ENCODE data around the gene KCNG2.

Gene KCNG2

GRCh38 chr18:79784965-79785770, 12.6 kb upstream of the KCNG2 start:
- peak; percentile 85 for FAIRE-seq
- peak; percentile 81 for DNase-seq (ENCODE audit: low spot score)

- FAIRE-seq, result no peak
- no peak for DNase-seq (ENCODE audit: low spot score)
These were observed 11.9 kb upstream of the KCNG2 start for GRCh38 chr18:79785831-79786230.

GRCh38 chr18:79786304-79786703, 11.4 kb upstream of the KCNG2 start:
- FAIRE-seq, result no peak
- DNase-seq (ENCODE audit: low spot score), result no peak

GRCh38 chr18:79786786-79787526, 10.8 kb upstream of the KCNG2 start:
- no peak for DNase-seq (ENCODE audit: low spot score)
- FAIRE-seq, result no peak

GRCh38 chr18:79787527-79787864, 10.2 kb upstream of the KCNG2 start:
- DNase-seq (ENCODE audit: low spot score), result no peak
- no peak for FAIRE-seq

- DNase-seq (ENCODE audit: low spot score) (no peak), FAIRE-seq (no peak)
These were observed 9.6 kb upstream of the KCNG2 start for GRCh38 chr18:79787865-79788733.

GRCh38 chr18:79788734-79789085, 9.0 kb upstream of the KCNG2 start:
- no peak for DNase-seq (ENCODE audit: low spot score)
- no peak for FAIRE-seq

- FAIRE-seq (peak; percentile 97), DNase-seq (ENCODE audit: low spot score) (no peak)
These were observed 8.4 kb upstream of the KCNG2 start for GRCh38 chr18:79789091-79789891.

GRCh38 chr18:79789901-79790890, 7.5 kb upstream of the KCNG2 start:
- DNase-seq (ENCODE audit: low spot score) (no peak), FAIRE-seq (peak; percentile 65)

GRCh38 chr18:79790996-79791972, 6.5 kb upstream of the KCNG2 start:
- DNase-seq (ENCODE audit: low spot score) (peak; percentile 93), FAIRE-seq (peak; percentile 94)

- no peak for FAIRE-seq
- DNase-seq (ENCODE audit: low spot score), result no peak
These were observed 5.4 kb upstream of the KCNG2 start for GRCh38 chr18:79792096-79792987.

- FAIRE-seq, result no peak
- DNase-seq (ENCODE audit: low spot score), result no peak
These were observed 4.8 kb upstream of the KCNG2 start for GRCh38 chr18:79792988-79793355.

- FAIRE-seq, result no peak
- DNase-seq (ENCODE audit: low spot score), result no peak
These were observed 2.9 kb upstream of the KCNG2 start for GRCh38 chr18:79794846-79795245.

GRCh38 chr18:79795446-79795845, 2.3 kb upstream of the KCNG2 start:
- FAIRE-seq (peak; percentile 91), DNase-seq (ENCODE audit: low spot score) (peak; percentile 44)

GRCh38 chr18:79796016-79796415, 1.7 kb upstream of the KCNG2 start:
- no peak for FAIRE-seq
- no peak for DNase-seq (ENCODE audit: low spot score)

GRCh38 chr18:79796531-79797405, 970 bp upstream of the KCNG2 start:
- DNase-seq (ENCODE audit: low spot score), result no peak
- no peak for FAIRE-seq

All from urothelium cell line (cell line).